ENCODE measurements around the gene MAN1C1. TPM values are rescaled to one million over a fixed set of nuclear protein-coding genes. Genes with fewer than 3 reads are reported as not detected.

MAN1C1 gene
- total and polyA plus RNA-seq, 10 of the 15 experiments (the other 5 are each of a cell fraction or from before 2014, with no cell fraction given), result 0.12 to 0.56 (median 0.22) TPM; not detected in 3

GRCh38 chr1:25568834-25569596 lies 47.6 kb upstream of the MAN1C1 start:
- in situ Hi-C loops (cut with MboI) (no loop called here), intact Hi-C loops (cut with micrococcal nuclease; ENCODE audit: unreplicated experiment) (no loop called here)
- no TSS peak for BruUV-seq (replicated peaks)
- ChIA-PET SMC1A (ENCODE audit: uncharacterized antibody, unreplicated experiment) (no interaction called here), CTCF (no interaction called here), RAD21 (ENCODE audit: unreplicated experiment) (no interaction called here), POLR2A (no interaction called here)
- peaks cover 0 to 8% of the 10 kb centered on the region in 2 experiments; a peak in 2 of 4 replicates for H3K36me3 ChIP-seq (ENCODE audit: control insufficient read depth in 2 of 2, insufficient read depth in 2 of 2, low read length in 1 of 2)
- H3K4me1 ChIP-seq (ENCODE audit: control insufficient read depth, insufficient read depth, low read length), result no peaks in the 10 kb centered on the region
- DNase-seq (ENCODE audit: low read depth, low spot score), result no peak
- no peaks in the 10 kb centered on the region for H3K79me2 ChIP-seq (ENCODE audit: control insufficient read depth, insufficient read depth, low read length)
- ATAC-seq, result no peak
- H3K27ac ChIP-seq (ENCODE audit: control insufficient read depth, insufficient read depth), result no peak overlapping the region
- WGBS (ENCODE audit: insufficient coverage, insufficient replicate concordance, low lambda C conversion rate, missing lambda C conversion rate), result 53% methylated on average over 21 of the region's 21 CpGs
- H3K9me3 ChIP-seq (replicated peaks; ENCODE audit: control insufficient read depth, insufficient read depth, low read length), result no peaks in the 10 kb centered on the region
- no peak overlapping the region for H3K4me2 ChIP-seq (ENCODE audit: control insufficient read depth, insufficient read depth)
- FAIRE-seq, result no peak
- no peaks in the 10 kb centered on the region; the same call in 1 of the 2 replicates for H4K20me1 ChIP-seq (ENCODE audit: control insufficient read depth, insufficient read depth)
- no peak overlapping the region for H2AFZ ChIP-seq (ENCODE audit: control insufficient read depth, low read depth, low read length)
- no peak overlapping the region for H3K4me3 ChIP-seq
- TF ChIP-seq ZNF687 (IDR thresholded peaks at IDR 0.05), result no peak
- H3K27me3 ChIP-seq (replicated peaks in 1 of 2; ENCODE audit: control insufficient read depth in 2 of 2, insufficient read depth in 2 of 2, low read length in 1 of 2), result no peaks in the 10 kb centered on the region
- no peak overlapping the region for H3K9ac ChIP-seq (ENCODE audit: control insufficient read depth, insufficient read depth, low read length)

Measured in GM12878 (cell line).